BJ (cell line): ENCODE data around the gene CYP4Z1. TPM values are rescaled to one million over a fixed set of nuclear protein-coding genes. Genes with fewer than 3 reads are reported as not detected.

ENCODE experiments used
- CTCF ChIA-PET: fragments of 350-600 bp; formaldehyde crosslinking; extraction: SDS; loops from one replicate; lab custom pipeline; 2021; ENCODE audit warnings: antibody characterized with exemption, inconsistent platforms; lab: Yijun Ruan, JAX
- POLR2A ChIA-PET: fragments of 300-600 bp; sonication (Branson Sonifier 250); formaldehyde crosslinking; extraction: SDS; loops from one replicate; lab custom pipeline; 2021; ENCODE audit warnings: antibody characterized with exemption; lab: Charles Lee
- DNase-seq: peaks from one replicate; pipeline ENCODE4 v3.0.0-alpha.2; 2011; ENCODE audit warnings: low read depth
- H3K27me3 ChIP-seq: 2 replicates; pipeline ENCODE4 v1.6.0; 2011; ENCODE audit warnings: low read length; ENCODE audit not compliant: control insufficient read depth, insufficient read depth
- H3K36me3 ChIP-seq: 2 replicates; pipeline ENCODE4 v1.5.1; 2011; ENCODE audit warnings: low read length; ENCODE audit not compliant: control insufficient read depth, insufficient read depth
- H3K4me3 ChIP-seq: 2 replicates; pipeline ENCODE4 v1.5.1; 2011; ENCODE audit warnings: low read depth, mild to moderate bottlenecking, control low read depth, low read length
- CTCF ChIP-seq: IDR thresholded peaks from 2 replicates; pipeline ENCODE4 v1.5.1; 2011; ENCODE audit warnings: low read depth, mild to moderate bottlenecking, control low read depth, inconsistent platforms, low read length, moderate library complexity; ENCODE audit not compliant: insufficient read depth
- polyA minus RNA-seq: library from RNA; depleted of rRNA, polyadenylated mRNA; stranded (reverse); fragments of >200 nt; gene quantifications from 2 replicates; pipeline ENCODE4 v1.2.3, GENCODE V29; 2011; rRNA and poly(A)+ RNA removed
- polyA plus RNA-seq: library from polyadenylated mRNA; depleted of rRNA; stranded (reverse); fragments of >200 nt; gene quantifications from 2 replicates; pipeline ENCODE4 v1.2.3, GENCODE V29; 2011; rRNA removed

The CYP4Z1 gene
- polyA plus RNA-seq: not detected in 2 replicates
- polyA minus RNA-seq: not detected in 2 replicates

- ChIA-PET CTCF (interaction anchor here (0.6 kb wide), 1 partner anchor 63 kb away, joined by 4 read pairs; no protein-coding TSS in a partner anchor), POLR2A (no interaction called here)
- Histone ChIP-seq H3K4me3 (no peak within 1 kb of the TSS), H3K27me3 (no peaks in the 10 kb centered on the region), H3K36me3 (no peaks in the 10 kb centered on the region)
- DNase-seq: no peak
- no peak for TF ChIP-seq CTCF
These were observed at the start of gene CYP4Z1 for GRCh38 chr1:47067097-47067594. Gene CYP4Z1 (plus strand): TSS chr1:47067231. CDS start chr1:47067491, 260 bp downstream.

- CTCF ChIA-PET: no interaction called here
- Histone ChIP-seq H3K4me3 (no peak overlapping the region), H3K36me3 (no peaks in the 10 kb centered on the region), H3K27me3 (no peaks in the 10 kb centered on the region)
- POLR2A ChIA-PET: no interaction called here
- DNase-seq: no peak
- no peak for TF ChIP-seq CTCF
These were observed 46.0 kb upstream of the CYP4Z1 start for GRCh38 chr1:47021070-47021469.

- TF ChIP-seq CTCF: no peak
- ChIA-PET CTCF (no interaction called here), POLR2A (no interaction called here)
- no peak for DNase-seq
- Histone ChIP-seq H3K4me3 (no peak within 1 kb of the TSS), H3K27me3 (no peaks in the 10 kb centered on the region), H3K36me3 (no peaks in the 10 kb centered on the region)
These were observed 43.5 kb upstream of the CYP4Z1 start, which contains the start of gene CYP4X1 for GRCh38 chr1:47023268-47024140. Gene CYP4X1 (plus strand): TSS chr1:47023669. CDS start chr1:47023818, 149 bp downstream.

GRCh38 chr1:47024141-47024801, 42.8 kb upstream of the CYP4Z1 start:
- Histone ChIP-seq H3K36me3 (no peaks in the 10 kb centered on the region), H3K4me3 (no peak overlapping the region), H3K27me3 (no peaks in the 10 kb centered on the region)
- DNase-seq: no peak
- no peak for TF ChIP-seq CTCF
- ChIA-PET POLR2A (no interaction called here), CTCF (no interaction called here)

- DNase-seq: no peak
- no peak for TF ChIP-seq CTCF
- H3K27me3 ChIP-seq: no peaks in the 10 kb centered on the region
- CTCF ChIA-PET: interaction anchor here (1.2 kb wide), 1 partner anchor 11 kb away, joined by 3 read pairs; no protein-coding TSS in a partner anchor
- no peak overlapping the region for H3K4me3 ChIP-seq
- POLR2A ChIA-PET: no interaction called here
- H3K36me3 ChIP-seq: no peaks in the 10 kb centered on the region
These were observed 36.7 kb upstream of the CYP4Z1 start for GRCh38 chr1:47030170-47030805.
